Nephron (organoid): Measurements from ENCODE around the gene CACNG6.

Experiments used
- H3K27ac Mint-ChIP-seq, 3 experiments: 2 replicates each; pipeline ENCODE4 v1.8.0; 2020; ENCODE audit warnings: mixed read lengths in 3 of 3, mild to moderate bottlenecking in 2 of 3, moderate library complexity in 1 of 3
- H3K27me3 Mint-ChIP-seq: 2 replicates; pipeline ENCODE4 v1.8.0; 2021; ENCODE audit warnings: low read depth, mild to moderate bottlenecking, moderate library complexity, mixed read lengths
- H3K36me3 Mint-ChIP-seq: 2 replicates; pipeline ENCODE4 v1.8.0; 2020; ENCODE audit warnings: low read depth, mixed read lengths
- H3K4me1 Mint-ChIP-seq: 2 replicates; pipeline ENCODE4 v1.8.0; 2020; ENCODE audit warnings: mixed read lengths
- H3K4me3 Mint-ChIP-seq, 3 experiments: 2 replicates each; pipeline ENCODE4 v1.8.0; 2020; ENCODE audit warnings: mild to moderate bottlenecking in 3 of 3, mixed read lengths in 3 of 3, moderate library complexity in 2 of 3
- H3K9me3 Mint-ChIP-seq: 2 replicates; pipeline ENCODE4 v1.8.0; 2020; ENCODE audit warnings: mixed read lengths
- TF ChIP-seq, protein P1 (sequence below), 3 experiments: fragments of 200-600 bp; sonication (generic); IDR thresholded peaks; one replicate each; pipeline ENCODE4 v1.5.0; 2021; ENCODE audit warnings: antibody characterized with exemption in 3 of 3; ENCODE audit not compliant: unreplicated experiment in 3 of 3

The CACNG6 gene

DNA sequence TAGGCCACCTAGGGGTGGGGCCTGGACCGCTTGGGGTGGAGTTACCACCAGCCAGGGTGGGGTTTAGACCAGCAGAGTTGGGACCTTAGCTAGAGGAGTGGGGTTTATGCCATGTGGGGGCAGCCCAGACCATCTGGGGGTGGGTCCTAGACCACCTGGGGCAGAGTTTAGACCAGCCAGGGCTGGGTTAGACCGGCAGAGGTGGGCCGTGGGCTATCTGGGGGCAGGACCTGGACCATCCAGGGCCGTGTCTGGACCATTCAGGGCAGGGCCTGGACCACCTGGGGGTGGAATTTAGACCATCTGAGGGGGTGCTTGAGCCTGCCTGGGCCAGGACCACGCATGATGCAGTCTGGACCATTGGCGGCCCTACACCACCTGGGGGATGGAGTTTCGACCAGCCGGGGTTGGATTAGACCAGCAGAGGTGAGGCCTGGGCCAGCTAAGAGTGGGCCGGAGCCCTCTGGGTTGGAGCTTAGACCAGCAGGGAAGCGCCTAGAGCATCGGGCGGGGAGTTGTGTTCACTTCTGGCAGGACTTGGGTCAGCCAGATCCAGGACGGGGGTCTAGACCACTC is 10.0 kb upstream of the CACNG6 start:
- H3K27me3 Mint-ChIP-seq: peaks cover 42% of the 10 kb centered on the region
- TF ChIP-seq, protein P1, sequence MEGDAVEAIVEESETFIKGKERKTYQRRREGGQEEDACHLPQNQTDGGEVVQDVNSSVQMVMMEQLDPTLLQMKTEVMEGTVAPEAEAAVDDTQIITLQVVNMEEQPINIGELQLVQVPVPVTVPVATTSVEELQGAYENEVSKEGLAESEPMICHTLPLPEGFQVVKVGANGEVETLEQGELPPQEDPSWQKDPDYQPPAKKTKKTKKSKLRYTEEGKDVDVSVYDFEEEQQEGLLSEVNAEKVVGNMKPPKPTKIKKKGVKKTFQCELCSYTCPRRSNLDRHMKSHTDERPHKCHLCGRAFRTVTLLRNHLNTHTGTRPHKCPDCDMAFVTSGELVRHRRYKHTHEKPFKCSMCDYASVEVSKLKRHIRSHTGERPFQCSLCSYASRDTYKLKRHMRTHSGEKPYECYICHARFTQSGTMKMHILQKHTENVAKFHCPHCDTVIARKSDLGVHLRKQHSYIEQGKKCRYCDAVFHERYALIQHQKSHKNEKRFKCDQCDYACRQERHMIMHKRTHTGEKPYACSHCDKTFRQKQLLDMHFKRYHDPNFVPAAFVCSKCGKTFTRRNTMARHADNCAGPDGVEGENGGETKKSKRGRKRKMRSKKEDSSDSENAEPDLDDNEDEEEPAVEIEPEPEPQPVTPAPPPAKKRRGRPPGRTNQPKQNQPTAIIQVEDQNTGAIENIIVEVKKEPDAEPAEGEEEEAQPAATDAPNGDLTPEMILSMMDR (IDR thresholded peaks at IDR 0.05; ENCODE audit: unreplicated experiment in 3 of 3): no peak
- peaks cover 23% of the 10 kb centered on the region for H3K4me1 Mint-ChIP-seq
- peak overlapping the region; percentile 81 to 85 (median 84) for H3K4me3 Mint-ChIP-seq
- no peaks in the 10 kb centered on the region for H3K36me3 Mint-ChIP-seq
- H3K9me3 Mint-ChIP-seq: peaks cover 3% of the 10 kb centered on the region
- peak overlapping the region in 1 of 3 experiments; percentile 54 for H3K27ac Mint-ChIP-seq

DNA sequence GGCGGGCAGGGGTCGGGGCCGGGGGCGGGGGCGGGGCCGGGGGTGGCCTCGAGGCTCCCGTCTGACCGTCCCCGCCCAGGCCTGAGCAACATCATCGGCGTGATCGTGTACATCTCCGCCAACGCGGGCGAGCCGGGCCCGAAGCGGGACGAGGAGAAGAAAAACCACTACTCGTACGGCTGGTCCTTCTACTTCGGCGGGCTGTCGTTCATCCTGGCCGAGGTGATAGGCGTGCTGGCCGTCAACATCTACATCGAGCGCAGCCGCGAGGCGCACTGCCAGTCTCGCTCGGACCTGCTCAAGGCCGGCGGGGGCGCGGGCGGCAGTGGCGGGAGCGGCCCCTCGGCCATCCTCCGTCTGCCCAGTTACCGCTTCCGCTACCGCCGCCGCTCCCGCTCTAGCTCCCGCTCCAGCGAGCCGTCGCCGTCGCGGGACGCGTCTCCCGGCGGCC is 9.4 kb upstream of the CACNG6 start:
- TF ChIP-seq, protein P1 (IDR thresholded peaks at IDR 0.05; ENCODE audit: unreplicated experiment in 3 of 3): no peak
- Mint-ChIP-seq H3K4me1 (peaks cover 23% of the 10 kb centered on the region), H3K36me3 (no peaks in the 10 kb centered on the region), H3K27me3 (peaks cover 40% of the 10 kb centered on the region), H3K27ac (no peak overlapping the region), H3K9me3 (peaks cover 3% of the 10 kb centered on the region), H3K4me3 (no peak overlapping the region)

DNA sequence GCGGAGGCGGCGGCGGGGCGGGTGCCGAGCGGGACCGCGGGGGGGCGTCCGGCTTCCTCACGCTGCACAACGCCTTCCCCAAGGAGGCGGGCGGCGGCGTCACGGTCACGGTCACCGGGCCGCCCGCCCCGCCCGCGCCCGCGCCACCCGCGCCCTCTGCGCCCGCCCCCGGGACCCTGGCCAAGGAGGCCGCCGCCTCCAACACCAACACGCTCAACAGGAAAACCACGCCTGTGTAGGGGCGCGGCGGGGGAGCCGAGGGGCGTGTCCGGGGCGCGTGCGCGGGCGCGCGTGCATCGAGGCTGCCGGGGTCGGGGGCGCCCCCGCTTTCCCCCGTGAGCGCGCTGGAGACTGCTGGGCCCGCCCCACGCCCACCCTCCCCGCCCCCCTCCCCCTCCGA is 8.8 kb upstream of the CACNG6 start:
- TF ChIP-seq, protein P1 (IDR thresholded peaks at IDR 0.05; ENCODE audit: unreplicated experiment in 3 of 3): no peak
- peaks cover 3% of the 10 kb centered on the region for H3K9me3 Mint-ChIP-seq
- peaks cover 36% of the 10 kb centered on the region for H3K27me3 Mint-ChIP-seq
- H3K4me1 Mint-ChIP-seq: peaks cover 23% of the 10 kb centered on the region
- no peak overlapping the region for H3K4me3 Mint-ChIP-seq
- H3K27ac Mint-ChIP-seq: no peak overlapping the region
- no peaks in the 10 kb centered on the region for H3K36me3 Mint-ChIP-seq

DNA sequence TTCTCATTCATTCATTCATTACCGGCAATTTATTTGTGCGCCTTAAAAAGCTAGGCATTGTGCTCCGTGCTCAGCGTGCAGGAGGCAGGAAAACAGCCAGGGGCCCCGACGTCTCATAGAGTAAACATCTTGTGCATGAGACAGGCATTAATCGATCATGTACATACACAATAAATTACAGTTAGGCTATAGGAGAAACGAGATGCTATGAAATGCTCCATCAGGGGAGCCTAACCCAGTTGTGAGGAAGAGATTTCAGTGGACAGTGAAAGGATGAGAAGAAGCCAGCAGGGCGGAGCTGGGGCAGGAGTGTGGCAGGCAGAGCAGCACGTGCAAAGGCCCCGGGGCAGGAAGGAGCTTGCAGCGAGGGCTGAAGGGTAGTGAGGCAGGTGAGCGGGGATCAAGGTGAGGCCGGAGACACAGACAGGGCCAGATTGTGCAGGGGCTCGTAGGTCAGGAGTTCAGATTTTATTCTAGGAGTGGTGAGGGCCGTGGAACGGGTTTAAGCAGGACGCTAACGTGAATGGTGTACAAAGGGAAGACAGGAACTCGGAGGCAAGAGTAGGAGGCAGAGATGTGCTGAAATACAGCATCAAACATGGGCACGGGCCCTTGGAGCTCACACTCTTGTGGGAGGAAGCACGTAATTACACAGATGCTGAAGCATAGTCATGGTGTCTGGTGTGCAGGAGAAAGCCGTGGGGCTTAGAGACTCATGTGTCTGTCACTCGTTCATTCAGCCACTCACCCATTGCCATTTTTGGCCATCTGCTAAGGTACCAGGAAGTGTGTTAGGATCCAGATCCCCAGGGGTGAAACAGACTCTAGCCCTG is 7.8 kb upstream of the CACNG6 start:
- Mint-ChIP-seq H3K27ac (no peak overlapping the region), H3K9me3 (peaks cover 3% of the 10 kb centered on the region), H3K4me3 (no peak overlapping the region), H3K27me3 (peaks cover 27% of the 10 kb centered on the region), H3K36me3 (no peaks in the 10 kb centered on the region), H3K4me1 (peaks cover 23% of the 10 kb centered on the region)
- TF ChIP-seq, protein P1 (IDR thresholded peaks at IDR 0.05; ENCODE audit: unreplicated experiment in 3 of 3): no peak

DNA sequence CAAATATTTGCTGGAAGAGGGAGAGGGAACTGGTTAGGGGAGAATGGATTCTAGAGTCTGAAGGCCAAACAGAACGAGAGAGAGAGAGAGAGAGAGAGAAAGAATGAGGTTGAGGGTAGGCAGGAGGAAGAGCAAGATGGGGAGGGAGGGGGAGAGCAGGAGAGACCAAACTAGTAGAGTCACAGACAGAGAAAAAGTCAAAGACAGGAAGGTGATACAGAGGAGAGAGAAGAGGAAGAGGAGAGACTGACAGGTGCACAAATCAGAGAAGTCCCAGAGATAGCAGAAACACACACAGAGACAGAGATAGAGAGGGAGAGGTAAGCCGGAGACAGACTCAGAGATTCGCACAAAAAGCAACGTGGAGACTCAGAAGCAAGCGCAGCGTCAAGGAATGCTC is 5.6 kb upstream of the CACNG6 start:
- Mint-ChIP-seq H3K4me1 (peaks cover 10% of the 10 kb centered on the region), H3K9me3 (peaks cover 3% of the 10 kb centered on the region), H3K27me3 (peaks cover 14% of the 10 kb centered on the region), H3K4me3 (no peak overlapping the region), H3K27ac (no peak overlapping the region), H3K36me3 (no peaks in the 10 kb centered on the region)
- TF ChIP-seq, protein P1 (IDR thresholded peaks at IDR 0.05; ENCODE audit: unreplicated experiment in 3 of 3): no peak
